Thymus (tissue), 11 donors: Measurements from ENCODE around the gene DDI2. TPM values are rescaled to one million over a fixed set of nuclear protein-coding genes. Genes with fewer than 3 reads are reported as not detected.

Source experiments
- DNase-seq, 9 donors: peaks; one replicate each; pipeline ENCODE4 v3.0.0-alpha.2; 2013; ENCODE audit warnings: low spot score in 9 of 9, low read depth in 6 of 9, missing footprints in 1 of 9
- H3K27ac ChIP-seq, 2 donors: one replicate each; pipeline ENCODE4 v1.5.1; 2013; ENCODE audit warnings: control low read depth in 1 of 2, low read depth in 1 of 2, low read length in 1 of 2, mild to moderate bottlenecking in 1 of 2, moderate library complexity in 1 of 2
- H3K27me3 ChIP-seq, 2 donors: one replicate each; pipeline ENCODE4 v1.5.1; 2013; ENCODE audit warnings: low read length in 1 of 2; ENCODE audit not compliant: control insufficient read depth in 2 of 2, insufficient read depth in 1 of 2
- H3K36me3 ChIP-seq, 2 donors: one replicate each; pipeline ENCODE4 v1.5.1; 2013; ENCODE audit warnings: low read length in 1 of 2, mild to moderate bottlenecking in 1 of 2, moderate library complexity in 1 of 2; ENCODE audit not compliant: control insufficient read depth in 2 of 2, insufficient read depth in 2 of 2
- H3K4me1 ChIP-seq, 2 donors: one replicate each; pipeline ENCODE4 v1.5.1; 2013; ENCODE audit warnings: low read length in 2 of 2; ENCODE audit not compliant: control insufficient read depth in 2 of 2, insufficient read depth in 2 of 2
- H3K4me3 ChIP-seq, 2 donors: one replicate each; pipeline ENCODE4 v1.5.1; 2013; ENCODE audit warnings: low read length in 2 of 2, control low read depth in 1 of 2, mild to moderate bottlenecking in 1 of 2
- H3K9me3 ChIP-seq, 2 donors: one replicate each; pipeline ENCODE4 v1.5.1; 2013; ENCODE audit warnings: low read length in 1 of 2, mild to moderate bottlenecking in 1 of 2; ENCODE audit not compliant: control insufficient read depth in 2 of 2, insufficient read depth in 1 of 2
- WGBS: extraction: QIAGEN DNeasy Blood & Tissue Kit; methylation state at CpG from one replicate; pipeline ENCODE4 v1.1.7; 2013; 5-methylcytosine and 5-hydroxymethylcytosine counted together
- polyA plus RNA-seq: library from polyadenylated mRNA; stranded (reverse); fragments of 200-250 nt; gene quantifications from one replicate; pipeline ENCODE4 v1.2.3, GENCODE V29; 2013
- total RNA-seq: library from RNA; stranded (reverse); fragments of 120-200 nt; gene quantifications from one replicate; pipeline ENCODE4 v1.2.4, GENCODE V29; 2013
- donor health status: healthy.

The DDI2 gene
- total and polyA plus RNA-seq, 2 donors, result 7.4 to 10.5 TPM

- peak overlapping the region; percentile 72 to 96 for H3K27ac ChIP-seq
- no peak for DNase-seq
- peaks cover 7 to 10% of the 10 kb centered on the region in 2 donors for H3K4me1 ChIP-seq
- H3K4me3 ChIP-seq, result peak overlapping the region; percentile 94 to 95
- H3K9me3 ChIP-seq, result no peaks in the 10 kb centered on the region
- no peaks in the 10 kb centered on the region for H3K36me3 ChIP-seq
- H3K27me3 ChIP-seq, result no peaks in the 10 kb centered on the region
- 89% methylated on average over 26 of the region's 26 CpGs for WGBS
These were observed 1.6 kb downstream of the DDI2 start for GRCh38 chr1:15618655-15619525.

DNA sequence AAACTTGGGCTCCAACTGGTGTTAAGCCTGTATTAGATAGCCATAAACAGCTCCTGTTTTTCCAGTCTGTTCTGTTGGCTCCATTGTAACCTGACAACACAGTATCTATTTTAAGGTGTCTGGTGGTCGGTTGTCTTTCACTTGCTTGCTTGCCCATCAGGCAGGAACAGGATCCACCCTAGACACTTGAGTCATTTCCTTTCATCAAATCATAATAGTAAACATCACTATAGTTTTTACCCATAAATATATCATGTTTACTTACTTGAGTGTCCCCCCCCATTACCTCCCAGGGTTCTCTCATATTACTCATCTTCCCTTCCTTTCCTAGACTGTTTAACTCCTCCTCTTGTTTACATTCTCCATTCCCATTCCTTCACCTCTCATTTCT, 2.9 kb downstream of the DDI2 start:
- H3K4me3 ChIP-seq, result no peak overlapping the region
- H3K9me3 ChIP-seq, result no peaks in the 10 kb centered on the region
- WGBS, result 67% methylated on average over 1 of the region's 1 CpG
- H3K4me1 ChIP-seq, result peaks cover 7 to 10% of the 10 kb centered on the region in 2 donors
- no peak for DNase-seq
- no peaks in the 10 kb centered on the region for H3K36me3 ChIP-seq
- H3K27ac ChIP-seq, result no peak overlapping the region
- no peaks in the 10 kb centered on the region for H3K27me3 ChIP-seq

GRCh38 chr1:15620902-15621682, 3.8 kb downstream of the DDI2 start:
- no peak for DNase-seq
- Histone ChIP-seq H3K27ac (no peak overlapping the region), H3K36me3 (no peaks in the 10 kb centered on the region), H3K9me3 (no peaks in the 10 kb centered on the region), H3K4me3 (no peak overlapping the region), H3K4me1 (peaks cover 7 to 10% of the 10 kb centered on the region in 2 donors), H3K27me3 (no peaks in the 10 kb centered on the region)
- 94% methylated on average over 7 of the region's 7 CpGs for WGBS

DNA sequence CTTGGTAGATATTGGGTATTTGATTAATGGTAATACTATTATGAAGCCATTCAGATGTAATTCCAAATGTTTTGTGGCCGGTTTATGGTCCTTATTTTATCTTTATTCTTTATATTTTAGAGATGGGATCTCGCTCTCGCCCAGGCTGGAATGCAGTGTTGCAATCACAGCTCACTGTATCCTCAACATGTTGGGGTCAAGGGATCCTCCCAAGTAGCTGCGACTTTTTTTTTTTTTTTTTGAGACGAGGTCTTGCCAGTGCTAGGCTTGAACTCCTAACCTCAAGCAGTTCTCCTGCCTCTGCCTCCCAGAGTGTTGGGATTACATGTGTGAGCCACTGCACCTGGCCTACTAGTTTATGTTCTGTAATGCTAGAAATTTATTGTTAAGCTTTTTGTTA, 4.7 kb downstream of the DDI2 start:
- Histone ChIP-seq H3K4me3 (no peak overlapping the region), H3K4me1 (peaks cover 2 to 5% of the 10 kb centered on the region in 2 donors), H3K9me3 (no peaks in the 10 kb centered on the region), H3K36me3 (peaks cover 5 to 7% of the 10 kb centered on the region in 2 donors), H3K27me3 (no peaks in the 10 kb centered on the region), H3K27ac (no peak overlapping the region)
- 98% methylated on average over 5 of the region's 5 CpGs for WGBS
- no peak for DNase-seq

- Histone ChIP-seq H3K4me3 (no peak overlapping the region), H3K36me3 (peaks cover 6 to 15% of the 10 kb centered on the region in 2 donors), H3K4me1 (peaks cover 2 to 5% of the 10 kb centered on the region in 2 donors), H3K27me3 (no peaks in the 10 kb centered on the region), H3K27ac (no peak overlapping the region), H3K9me3 (no peaks in the 10 kb centered on the region)
- DNase-seq, result no peak
- 90% methylated on average over 7 of the region's 7 CpGs for WGBS
These were observed 5.6 kb downstream of the DDI2 start for GRCh38 chr1:15622712-15623373.

GRCh38 chr1:15623435-15623834, 6.2 kb downstream of the DDI2 start:
- Histone ChIP-seq H3K36me3 (peaks cover 6 to 18% of the 10 kb centered on the region in 2 donors), H3K27me3 (no peaks in the 10 kb centered on the region), H3K4me1 (peaks cover 0 to 5% of the 10 kb centered on the region in 2 donors), H3K27ac (no peak overlapping the region), H3K4me3 (no peak overlapping the region), H3K9me3 (no peaks in the 10 kb centered on the region)
- no peak for DNase-seq
- 89% methylated on average over 6 of the region's 6 CpGs for WGBS

- H3K9me3 ChIP-seq, result no peaks in the 10 kb centered on the region
- peaks cover 6 to 23% of the 10 kb centered on the region in 2 donors for H3K36me3 ChIP-seq
- H3K27ac ChIP-seq, result no peak overlapping the region
- no peak overlapping the region for H3K4me3 ChIP-seq
- H3K4me1 ChIP-seq, result peaks cover 0 to 5% of the 10 kb centered on the region in 2 donors
- DNase-seq, result no peak
- WGBS, result over 99% methylated on average over 3 of the region's 3 CpGs
- no peaks in the 10 kb centered on the region for H3K27me3 ChIP-seq
These were observed 7.0 kb downstream of the DDI2 start for GRCh38 chr1:15624133-15624714.

DNA sequence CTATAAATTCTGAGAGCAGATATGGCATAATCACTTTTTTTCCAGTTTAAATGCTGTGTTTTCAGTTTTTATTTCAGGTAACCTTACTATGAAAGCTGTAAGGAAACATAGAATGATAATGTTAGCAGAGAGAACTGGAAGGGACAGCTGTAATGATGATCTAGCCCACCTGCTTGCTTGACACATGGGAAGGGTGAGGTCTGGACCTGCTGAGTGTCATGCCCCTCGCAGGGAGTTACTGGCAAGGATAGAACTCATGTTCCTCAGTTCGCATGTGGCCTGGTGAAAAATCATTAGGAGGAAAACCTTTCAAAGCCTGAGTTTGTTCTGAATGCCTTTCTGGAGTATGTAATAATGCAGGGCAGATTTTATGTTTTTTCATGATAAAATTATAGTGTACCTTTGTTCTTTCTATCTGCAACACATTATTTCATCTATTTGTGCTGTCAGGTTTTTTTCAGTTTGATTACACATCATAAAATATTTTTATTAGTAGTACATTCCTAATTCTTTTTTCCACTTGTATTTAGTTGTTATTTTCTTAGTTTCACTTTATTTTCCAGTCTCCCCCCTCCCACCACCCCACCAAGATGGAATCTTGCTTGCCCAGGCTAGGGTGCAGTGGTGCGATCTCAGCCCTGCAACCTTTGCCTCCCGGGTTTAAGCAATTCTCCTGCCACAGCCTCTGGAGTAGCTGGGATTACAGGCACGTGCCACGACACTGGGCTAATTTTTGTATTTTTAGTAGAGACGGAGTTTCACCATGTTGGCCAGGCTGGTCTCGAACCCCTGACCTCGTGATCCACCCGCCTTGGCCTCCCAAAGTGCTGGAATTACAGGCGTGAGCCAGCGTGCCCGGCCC, 8.0 kb downstream of the DDI2 start:
- Histone ChIP-seq H3K27me3 (no peaks in the 10 kb centered on the region), H3K4me3 (no peak overlapping the region), H3K27ac (no peak overlapping the region), H3K9me3 (no peaks in the 10 kb centered on the region), H3K36me3 (peaks cover 8 to 25% of the 10 kb centered on the region in 2 donors), H3K4me1 (no peaks in the 10 kb centered on the region)
- DNase-seq, result no peak
- 97% methylated on average over 13 of the region's 13 CpGs for WGBS
